GM20000 (cell line): ENCODE measurements around the gene HOXD12.

Source experiments
- DNase-seq: peaks from one replicate; pipeline ENCODE4 v3.0.0; 2012; ENCODE audit warnings: low spot score
- CTCF ChIP-seq: IDR thresholded peaks from 2 replicates; pipeline ENCODE4 v1.5.1; 2012; ENCODE audit warnings: mild to moderate bottlenecking, control low read depth; ENCODE audit errors: extremely low read depth, missing control alignments

The HOXD12 gene

GRCh38 chr2:176140513-176141317, 41.1 kb downstream of the HOXD12 start:
- TF ChIP-seq CTCF = peak; percentile 96
- DNase-seq = peak; percentile 94

GRCh38 chr2:176142281-176142680, 42.7 kb downstream of the HOXD12 start:
- no peak for DNase-seq
- TF ChIP-seq CTCF = no peak

- TF ChIP-seq CTCF = no peak
These were observed 45.7 kb downstream of the HOXD12 start for GRCh38 chr2:176145085-176145969.

GRCh38 chr2:176146101-176146500, 46.5 kb downstream of the HOXD12 start:
- no peak for TF ChIP-seq CTCF
- no peak for DNase-seq

More at GRCh38 chr2:176145085-176145969, 45.7 kb downstream of the HOXD12 start:
- no peak for DNase-seq

- TF ChIP-seq CTCF = no peak
These were observed 47.0 kb downstream of the HOXD12 start for GRCh38 chr2:176146645-176147044.

GRCh38 chr2:176147210-176147799, 47.7 kb downstream of the HOXD12 start:
- no peak for TF ChIP-seq CTCF
- no peak for DNase-seq

More at GRCh38 chr2:176146645-176147044, 47.0 kb downstream of the HOXD12 start:
- DNase-seq = no peak
